ENCODE measurements around the gene PSMC3.

The PSMC3 gene

GRCh38 chr11:47442514-47442913 lies 16.3 kb upstream of the PSMC3 start:
- no peak for DNase-seq

- DNase-seq = no peak
Measured at GRCh38 chr11:47441421-47441820, 15.2 kb upstream of the PSMC3 start.

GRCh38 chr11:47440054-47440476 lies 13.8 kb upstream of the PSMC3 start:
- DNase-seq = no peak

- DNase-seq = no peak
Measured at GRCh38 chr11:47438721-47439120, 12.5 kb upstream of the PSMC3 start.

GRCh38 chr11:47437746-47438418 lies 11.6 kb upstream of the PSMC3 start:
- DNase-seq = no peak

- no peak for DNase-seq
Measured at GRCh38 chr11:47437218-47437745, 11.0 kb upstream of the PSMC3 start.

GRCh38 chr11:47436726-47437125 lies 10.5 kb upstream of the PSMC3 start:
- DNase-seq = no peak

- DNase-seq = no peak
Measured at GRCh38 chr11:47435687-47436086, 9.4 kb upstream of the PSMC3 start.

- no peak for DNase-seq
Measured at GRCh38 chr11:47434011-47434786, 8.0 kb upstream of the PSMC3 start.

- no peak for DNase-seq
Measured at GRCh38 chr11:47433157-47433556, 6.9 kb upstream of the PSMC3 start.

- no peak for DNase-seq
Measured at GRCh38 chr11:47431356-47432083, 5.3 kb upstream of the PSMC3 start.

GRCh38 chr11:47430524-47430923 lies 4.3 kb upstream of the PSMC3 start:
- no peak for DNase-seq

- DNase-seq = no peak
Measured at GRCh38 chr11:47425611-47426010, 628 bp downstream of the PSMC3 start.

GRCh38 chr11:47418454-47419259 lies 7.6 kb downstream of the PSMC3 start:
- DNase-seq = no peak

GRCh38 chr11:47417712-47418111 lies 8.5 kb downstream of the PSMC3 start:
- DNase-seq = no peak

- DNase-seq = no peak
Measured at GRCh38 chr11:47415949-47416472, 10.2 kb downstream of the PSMC3 start.

- DNase-seq = no peak
Measured at GRCh38 chr11:47415091-47415854, 11.0 kb downstream of the PSMC3 start.

- no peak for DNase-seq
Measured at GRCh38 chr11:47414685-47415070, 11.6 kb downstream of the PSMC3 start.

- DNase-seq = no peak
Measured at GRCh38 chr11:47413908-47414684, 12.1 kb downstream of the PSMC3 start.

GRCh38 chr11:47413351-47413750 lies 12.9 kb downstream of the PSMC3 start:
- no peak for DNase-seq

Data from activated CD4-positive, alpha-beta T cell treated with anti-CD3 and anti-CD28 coated beads, Interleukin-2, amount 50 U/mL, for 4 hours (primary cell).